Colon (tissue), 2 donors: Measurements from ENCODE around the gene MXD4.
"Not testable (repeated sequence)": the region's sequence is repeated elsewhere in the genome, so short reads cannot be mapped to it uniquely, and the experiment has no call there.

Source experiments
- FAIRE-seq: peaks from 2 replicates; lab custom pipeline; 2012; peaks lifted over from hg19 to GRCh38; lab: Jason Lieb, UNC
- donor health status: control.
- donor health status: control.

MXD4 gene

DNA sequence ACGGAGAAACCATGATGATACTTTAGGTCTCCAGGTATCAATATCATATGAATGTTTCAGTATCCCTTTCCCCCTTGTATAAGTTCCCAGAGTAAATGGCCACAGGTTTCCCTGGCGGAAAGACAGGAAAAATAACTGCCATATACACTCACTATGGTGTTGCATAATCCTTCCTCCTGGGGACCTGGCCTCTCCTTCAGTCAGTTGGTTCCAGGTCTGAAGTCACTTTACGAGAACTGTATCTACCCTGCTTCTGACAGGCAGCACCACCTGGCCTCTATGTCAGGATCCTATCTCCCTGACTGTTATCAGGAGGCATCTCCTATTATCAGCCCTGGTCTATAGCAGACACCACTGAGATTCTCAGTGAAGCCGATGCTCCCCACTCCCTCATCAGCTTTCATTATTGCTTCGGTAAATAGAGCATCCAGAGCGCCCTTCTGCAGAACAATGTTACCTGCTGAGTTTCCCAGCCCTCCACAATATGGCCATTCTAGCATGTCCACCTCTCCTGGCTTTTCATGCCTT lies 42.6 kb downstream of the MXD4 start:
- FAIRE-seq = no peak

- no peak for FAIRE-seq
These were observed 43.5 kb downstream of the MXD4 start for GRCh38 chr4:2218436-2218835.

- no peak for FAIRE-seq
These were observed 44.2 kb downstream of the MXD4 start for GRCh38 chr4:2217726-2218125.

DNA sequence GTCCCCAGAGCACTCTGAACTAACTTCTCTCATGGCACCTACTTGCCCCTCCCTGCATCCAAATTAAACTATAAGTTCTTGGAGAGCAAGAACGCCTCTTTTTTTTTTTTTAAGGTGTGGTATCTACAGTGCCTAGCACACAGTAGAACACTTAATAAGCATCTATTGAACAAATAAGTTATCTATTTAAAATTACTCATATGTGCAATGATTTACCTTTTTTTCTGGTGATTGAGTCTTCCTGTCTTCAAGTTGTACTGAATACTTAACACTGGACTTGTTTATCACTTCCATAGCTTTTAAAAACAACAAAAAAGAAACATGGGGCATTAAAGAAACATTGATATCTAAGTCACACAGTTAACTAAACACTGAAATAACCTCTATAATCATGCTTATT lies 49.1 kb downstream of the MXD4 start:
- FAIRE-seq = no peak

GRCh38 chr4:2202789-2203188 lies 59.1 kb downstream of the MXD4 start:
- FAIRE-seq = not testable (repeated sequence)
